ENCODE data around the gene FBXL13. TPM values are rescaled to one million over a fixed set of nuclear protein-coding genes. Genes with fewer than 3 reads are reported as not detected.
A peak's percentile ranks its signal among the peaks of the same experiment; 100 is the strongest.

The FBXL13 gene
- total and polyA plus RNA-seq, 4 donors, result 2.2 to 8.9 (median 5.0) TPM

DNA sequence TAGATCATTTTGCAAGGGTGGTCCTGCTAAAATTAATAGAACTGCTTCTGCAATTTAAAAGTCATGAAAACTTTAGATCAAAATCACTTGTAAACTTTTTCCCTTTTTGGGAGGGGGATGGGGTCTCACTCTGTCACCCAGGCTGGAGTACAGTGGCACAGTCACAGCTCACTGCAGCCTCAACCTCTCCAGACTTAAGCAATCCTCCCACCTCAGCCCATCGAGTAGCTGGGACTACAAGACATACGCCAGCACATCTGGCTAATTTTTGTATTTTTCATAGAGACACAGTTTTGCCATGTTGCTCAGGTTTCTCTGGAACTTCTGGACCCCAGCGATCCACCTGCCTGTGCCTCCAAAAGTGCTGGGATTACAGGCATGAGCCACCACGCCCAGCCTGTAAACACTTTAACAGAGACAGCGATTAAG, 82.1 kb downstream of the FBXL13 start:
- WGBS (ENCODE audit: insufficient coverage), result 90% methylated on average over 2 of the region's 5 CpGs
- no peak overlapping the region for H3K27ac ChIP-seq (ENCODE audit: low read depth, low read length)
- no peak overlapping the region for H3K4me3 ChIP-seq (ENCODE audit: low read depth, low read length)
- H3K9me3 ChIP-seq (ENCODE audit: control insufficient read depth, insufficient read depth, low read length), result no peaks in the 10 kb centered on the region
- no peaks in the 10 kb centered on the region for H3K4me1 ChIP-seq (ENCODE audit: control insufficient read depth, insufficient read depth, low read length)
- no peaks in the 10 kb centered on the region for H3K27me3 ChIP-seq (ENCODE audit: control insufficient read depth, insufficient read depth, low read length)
- no peak for DNase-seq (ENCODE audit: low read depth in 4 of 6, low spot score in 6 of 6)
- H3K36me3 ChIP-seq (ENCODE audit: control insufficient read depth, insufficient read depth, low read length), result no peaks in the 10 kb centered on the region

DNA sequence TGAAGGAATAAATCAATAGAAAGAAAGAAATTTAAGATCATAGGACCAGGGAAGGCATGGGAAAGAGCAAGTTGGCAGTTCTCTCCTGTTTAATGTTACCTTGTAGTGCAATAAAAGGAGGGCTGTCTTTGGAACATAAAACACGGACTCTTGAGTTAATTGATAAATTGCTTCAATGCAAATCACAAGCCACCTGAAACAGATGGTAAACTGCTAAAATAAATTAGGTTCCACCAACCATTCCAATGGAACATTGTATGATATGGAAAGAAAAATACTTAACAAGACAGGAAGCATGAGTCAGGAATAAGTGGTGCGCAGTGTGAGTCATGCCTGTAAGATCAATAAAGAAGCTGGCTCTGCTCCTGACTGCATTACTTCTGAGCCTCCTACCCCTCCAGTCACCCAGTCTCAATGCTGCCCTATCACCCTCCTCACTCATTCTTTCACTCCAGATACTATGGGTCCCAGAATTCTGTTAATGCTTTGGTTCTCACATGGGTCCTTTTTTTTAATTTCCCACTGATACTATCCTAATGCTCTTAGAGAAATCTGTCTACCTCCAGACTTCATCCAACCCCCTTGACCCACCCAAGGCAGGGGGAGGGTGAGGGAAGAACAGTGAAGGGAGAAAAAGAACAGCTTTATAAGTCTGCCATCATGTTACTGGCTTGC, 82.9 kb downstream of the FBXL13 start:
- DNase-seq (ENCODE audit: low read depth in 4 of 6, low spot score in 6 of 6), result peak in 2 of 6 donors; percentile 25 to 49
- WGBS (ENCODE audit: insufficient coverage), result 100% methylated on average over 1 of the region's 2 CpGs
- no peaks in the 10 kb centered on the region for H3K4me1 ChIP-seq (ENCODE audit: control insufficient read depth, insufficient read depth, low read length)

DNA sequence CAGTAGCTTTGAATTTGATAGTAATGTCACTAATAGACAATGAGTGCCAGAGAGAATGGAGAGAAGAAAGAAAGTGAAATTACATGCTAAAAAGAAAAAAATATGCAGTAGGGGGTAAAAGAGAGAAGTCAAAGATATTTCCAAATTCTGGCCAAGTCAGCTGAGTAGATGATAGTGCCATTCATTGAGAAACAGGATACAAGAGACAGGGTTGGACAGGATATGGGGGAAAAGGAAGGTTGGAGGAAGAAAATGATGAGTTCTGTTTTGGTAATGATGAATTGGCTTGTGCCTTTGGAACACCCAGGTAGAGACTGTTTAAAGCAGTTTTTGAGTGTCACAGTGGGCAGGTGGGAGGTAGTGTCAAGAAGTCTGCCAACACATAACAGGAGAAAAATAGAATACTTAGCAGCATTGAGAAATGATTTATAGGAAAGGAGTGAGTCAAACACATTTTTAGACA, 83.5 kb downstream of the FBXL13 start:
- DNase-seq (ENCODE audit: low read depth in 4 of 6, low spot score in 6 of 6), result no peak
- Histone ChIP-seq H3K4me3 (ENCODE audit: low read depth, low read length) (no peak overlapping the region), H3K4me1 (ENCODE audit: control insufficient read depth, insufficient read depth, low read length) (no peaks in the 10 kb centered on the region), H3K27me3 (ENCODE audit: control insufficient read depth, insufficient read depth, low read length) (no peaks in the 10 kb centered on the region), H3K9me3 (ENCODE audit: control insufficient read depth, insufficient read depth, low read length) (no peaks in the 10 kb centered on the region), H3K27ac (ENCODE audit: low read depth, low read length) (no peak overlapping the region), H3K36me3 (ENCODE audit: control insufficient read depth, insufficient read depth, low read length) (no peaks in the 10 kb centered on the region)

More for the DNA sequence above, 82.9 kb downstream of the FBXL13 start:
- H3K27ac ChIP-seq (ENCODE audit: low read depth, low read length), result no peak overlapping the region
- no peaks in the 10 kb centered on the region for H3K9me3 ChIP-seq (ENCODE audit: control insufficient read depth, insufficient read depth, low read length)
- H3K4me3 ChIP-seq (ENCODE audit: low read depth, low read length), result no peak overlapping the region
- no peaks in the 10 kb centered on the region for H3K27me3 ChIP-seq (ENCODE audit: control insufficient read depth, insufficient read depth, low read length)
- H3K36me3 ChIP-seq (ENCODE audit: control insufficient read depth, insufficient read depth, low read length), result no peaks in the 10 kb centered on the region

DNA sequence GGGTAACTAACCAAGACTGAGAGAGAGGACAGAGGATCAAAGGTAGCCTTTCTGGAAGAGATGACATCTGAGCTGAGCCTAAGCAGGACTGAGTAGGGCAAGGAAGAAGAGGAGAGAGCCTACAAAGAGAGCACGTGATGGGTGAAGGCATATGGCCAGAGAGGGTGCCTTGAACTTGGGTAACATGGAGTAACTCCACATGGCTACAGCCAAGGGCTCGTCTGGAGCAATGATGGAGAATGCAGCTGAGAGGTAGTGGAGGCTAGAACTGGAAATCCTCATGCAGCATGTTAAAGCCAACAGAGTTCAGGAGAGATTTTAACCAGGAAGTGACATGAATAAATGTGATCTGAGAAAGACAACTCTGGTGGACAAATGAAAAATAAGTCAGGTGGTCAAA, 84.0 kb downstream of the FBXL13 start:
- 83% methylated on average over 2 of the region's 2 CpGs for WGBS (ENCODE audit: insufficient coverage)
- no peaks in the 10 kb centered on the region for H3K27me3 ChIP-seq (ENCODE audit: control insufficient read depth, insufficient read depth, low read length)
- DNase-seq (ENCODE audit: low read depth in 4 of 6, low spot score in 6 of 6), result no peak
- H3K9me3 ChIP-seq (ENCODE audit: control insufficient read depth, insufficient read depth, low read length), result no peaks in the 10 kb centered on the region
- no peaks in the 10 kb centered on the region for H3K36me3 ChIP-seq (ENCODE audit: control insufficient read depth, insufficient read depth, low read length)
- no peak overlapping the region for H3K4me3 ChIP-seq (ENCODE audit: low read depth, low read length)
- H3K4me1 ChIP-seq (ENCODE audit: control insufficient read depth, insufficient read depth, low read length), result no peaks in the 10 kb centered on the region
- H3K27ac ChIP-seq (ENCODE audit: low read depth, low read length), result no peak overlapping the region

DNA sequence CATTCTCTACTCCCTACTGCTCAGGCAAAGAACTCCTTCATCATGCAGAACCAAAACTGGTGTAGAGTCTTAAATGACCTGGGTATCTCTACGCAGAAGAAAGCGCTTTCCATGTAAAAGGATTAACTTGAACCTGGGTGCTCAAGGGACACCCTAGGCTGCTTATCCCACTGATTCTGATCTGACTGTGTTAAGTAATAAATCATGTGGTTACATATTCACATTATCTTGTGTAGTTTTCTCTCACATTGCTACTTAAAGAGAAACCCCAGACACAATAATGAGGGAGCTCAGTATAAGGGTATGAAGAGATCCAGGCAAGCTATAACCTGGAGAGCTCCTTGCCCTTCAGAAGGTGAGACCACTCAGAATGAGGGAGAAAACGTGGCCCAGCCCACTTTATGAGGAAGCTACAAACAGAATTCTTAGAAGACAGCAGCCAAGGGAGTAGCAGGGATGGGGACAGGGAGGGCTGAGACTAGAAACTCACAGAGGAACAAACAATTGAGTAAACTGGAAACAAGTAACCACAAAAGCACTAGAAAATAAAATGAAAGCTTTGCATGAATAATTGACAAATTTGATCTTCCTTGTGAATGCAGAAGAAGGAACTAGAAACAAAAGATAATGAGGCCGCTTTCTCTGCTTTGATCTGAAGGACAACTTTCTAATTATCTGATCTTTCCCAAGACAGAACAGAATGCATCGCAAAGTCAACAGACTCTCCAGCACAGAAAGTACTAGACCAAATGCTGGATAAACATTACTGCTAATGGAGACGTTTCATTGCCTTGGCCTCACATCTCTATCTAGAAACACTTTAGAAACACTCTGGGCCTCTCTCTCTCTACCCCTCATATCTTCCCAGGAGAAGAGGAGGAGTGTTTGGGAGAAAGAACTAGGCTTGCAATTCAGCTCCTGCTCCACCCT, 85.7 kb downstream of the FBXL13 start:
- no peak for DNase-seq (ENCODE audit: low read depth in 4 of 6, low spot score in 6 of 6)
- Histone ChIP-seq H3K4me1 (ENCODE audit: control insufficient read depth, insufficient read depth, low read length) (no peaks in the 10 kb centered on the region), H3K4me3 (ENCODE audit: low read depth, low read length) (no peak overlapping the region), H3K36me3 (ENCODE audit: control insufficient read depth, insufficient read depth, low read length) (no peaks in the 10 kb centered on the region), H3K27me3 (ENCODE audit: control insufficient read depth, insufficient read depth, low read length) (no peaks in the 10 kb centered on the region), H3K27ac (ENCODE audit: low read depth, low read length) (no peak overlapping the region), H3K9me3 (ENCODE audit: control insufficient read depth, insufficient read depth, low read length) (no peaks in the 10 kb centered on the region)
- WGBS (ENCODE audit: insufficient coverage), result 76% methylated on average over 2 of the region's 6 CpGs

DNA sequence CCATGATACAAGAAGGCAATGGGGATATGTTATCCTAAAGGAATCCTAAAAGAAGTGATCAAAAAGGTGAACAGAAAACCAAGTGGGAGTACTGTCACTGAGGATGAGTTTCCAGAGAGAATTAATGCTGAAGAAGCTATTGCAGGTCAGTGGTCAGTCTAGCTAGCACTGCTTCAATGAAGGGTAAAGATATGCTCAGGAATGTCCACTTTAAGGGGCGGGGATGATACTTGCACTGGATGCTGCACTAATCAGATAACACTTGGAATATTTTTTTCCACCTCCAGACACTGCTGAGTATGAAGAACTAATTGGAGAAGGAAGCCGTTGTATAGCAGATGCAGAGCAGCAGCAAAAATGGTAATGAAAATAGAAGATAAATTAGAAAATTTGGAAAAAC, 86.5 kb downstream of the FBXL13 start:
- no CpG with 5 or more reads among the region's 2 CpGs for WGBS (ENCODE audit: insufficient coverage)

DNA sequence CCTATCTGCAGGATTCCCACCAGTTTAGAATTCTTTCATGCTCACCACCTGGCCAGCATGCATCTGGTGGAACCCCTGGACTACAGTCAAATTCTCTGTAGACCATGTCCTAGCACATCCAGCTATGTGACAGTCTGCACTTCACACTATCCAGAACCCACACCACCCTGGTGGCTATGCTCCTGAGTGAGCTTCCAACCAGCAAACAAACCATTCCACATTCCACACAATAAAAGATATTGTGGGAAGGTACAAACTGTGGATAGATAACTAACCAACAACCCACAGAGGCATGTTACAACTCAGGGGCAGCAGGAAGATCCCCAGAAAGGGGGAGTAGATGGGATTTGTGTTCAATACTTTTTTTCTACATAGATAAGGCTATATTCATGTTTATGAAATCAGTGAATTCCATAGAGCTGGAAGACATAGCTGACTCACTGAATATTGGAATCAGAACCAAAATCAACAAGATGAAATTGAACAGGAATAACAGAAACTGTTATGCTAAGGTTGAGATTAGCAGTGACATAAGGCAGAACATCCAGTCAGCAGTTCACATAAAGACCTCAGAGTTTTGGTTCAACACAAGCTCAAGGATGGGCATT, 89.3 kb downstream of the FBXL13 start:
- DNase-seq (ENCODE audit: low read depth in 4 of 6, low spot score in 6 of 6), result no peak
- Histone ChIP-seq H3K36me3 (ENCODE audit: control insufficient read depth, insufficient read depth, low read length) (no peaks in the 10 kb centered on the region), H3K27me3 (ENCODE audit: control insufficient read depth, insufficient read depth, low read length) (no peaks in the 10 kb centered on the region), H3K27ac (ENCODE audit: low read depth, low read length) (no peak overlapping the region), H3K4me1 (ENCODE audit: control insufficient read depth, insufficient read depth, low read length) (no peaks in the 10 kb centered on the region), H3K4me3 (ENCODE audit: low read depth, low read length) (no peak overlapping the region), H3K9me3 (ENCODE audit: control insufficient read depth, insufficient read depth, low read length) (no peaks in the 10 kb centered on the region)

More for the DNA sequence above, 86.5 kb downstream of the FBXL13 start:
- no peaks in the 10 kb centered on the region for H3K27me3 ChIP-seq (ENCODE audit: control insufficient read depth, insufficient read depth, low read length)
- no peaks in the 10 kb centered on the region for H3K4me1 ChIP-seq (ENCODE audit: control insufficient read depth, insufficient read depth, low read length)
- no peak overlapping the region for H3K27ac ChIP-seq (ENCODE audit: low read depth, low read length)
- H3K4me3 ChIP-seq (ENCODE audit: low read depth, low read length), result no peak overlapping the region
- H3K9me3 ChIP-seq (ENCODE audit: control insufficient read depth, insufficient read depth, low read length), result no peaks in the 10 kb centered on the region
- DNase-seq (ENCODE audit: low read depth in 4 of 6, low spot score in 6 of 6), result no peak
- H3K36me3 ChIP-seq (ENCODE audit: control insufficient read depth, insufficient read depth, low read length), result no peaks in the 10 kb centered on the region

DNA sequence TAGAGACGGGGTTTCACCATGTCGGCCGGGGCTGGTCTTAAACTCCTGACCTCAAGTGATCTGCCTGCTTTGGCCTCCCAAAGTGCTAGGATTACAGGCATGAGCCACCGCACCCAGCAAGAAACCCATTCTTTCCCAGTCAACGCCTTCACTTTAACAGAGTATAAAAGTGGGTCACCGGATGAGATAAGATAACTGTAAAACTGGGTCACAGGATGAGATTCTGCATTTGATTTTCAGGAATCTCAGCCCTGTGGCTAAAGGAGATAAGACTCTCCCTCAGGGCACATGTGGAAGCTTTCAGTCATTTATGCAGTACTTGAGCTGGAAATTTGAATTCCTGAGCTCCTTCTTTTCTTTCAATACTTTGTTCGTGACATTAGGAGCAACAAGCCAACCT, 91.0 kb downstream of the FBXL13 start:
- no CpG with 5 or more reads among the region's 7 CpGs for WGBS (ENCODE audit: insufficient coverage)
- Histone ChIP-seq H3K27me3 (ENCODE audit: control insufficient read depth, insufficient read depth, low read length) (no peaks in the 10 kb centered on the region), H3K27ac (ENCODE audit: low read depth, low read length) (no peak overlapping the region), H3K4me3 (ENCODE audit: low read depth, low read length) (no peak overlapping the region), H3K9me3 (ENCODE audit: control insufficient read depth, insufficient read depth, low read length) (no peaks in the 10 kb centered on the region), H3K36me3 (ENCODE audit: control insufficient read depth, insufficient read depth, low read length) (no peaks in the 10 kb centered on the region), H3K4me1 (ENCODE audit: control insufficient read depth, insufficient read depth, low read length) (no peaks in the 10 kb centered on the region)
- DNase-seq (ENCODE audit: low read depth in 4 of 6, low spot score in 6 of 6), result no peak

DNA sequence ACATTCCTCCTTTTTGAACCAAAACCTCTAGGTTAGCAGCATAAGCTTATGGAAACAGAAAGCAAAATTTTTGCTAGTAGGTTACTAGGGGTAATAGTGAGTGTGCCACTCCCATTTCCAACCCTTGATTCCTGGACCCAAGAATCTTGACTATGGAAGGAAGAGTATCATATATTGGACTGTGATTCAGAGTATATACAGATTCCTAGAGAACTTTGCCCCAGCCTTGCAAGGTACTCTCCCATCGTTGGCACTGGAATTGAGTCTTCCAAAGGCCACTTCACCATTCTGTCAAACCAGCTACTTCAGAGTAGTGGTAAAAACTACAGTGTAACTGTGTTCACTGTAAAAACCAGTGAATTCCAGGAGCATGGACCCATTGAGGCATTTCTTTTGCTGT, 92.4 kb downstream of the FBXL13 start:
- Histone ChIP-seq H3K27me3 (ENCODE audit: control insufficient read depth, insufficient read depth, low read length) (no peaks in the 10 kb centered on the region), H3K4me1 (ENCODE audit: control insufficient read depth, insufficient read depth, low read length) (no peaks in the 10 kb centered on the region), H3K4me3 (ENCODE audit: low read depth, low read length) (no peak overlapping the region), H3K27ac (ENCODE audit: low read depth, low read length) (no peak overlapping the region), H3K9me3 (ENCODE audit: control insufficient read depth, insufficient read depth, low read length) (no peaks in the 10 kb centered on the region), H3K36me3 (ENCODE audit: control insufficient read depth, insufficient read depth, low read length) (no peaks in the 10 kb centered on the region)
- no CpG with 5 or more reads among the region's 1 CpG for WGBS (ENCODE audit: insufficient coverage)
- DNase-seq (ENCODE audit: low read depth in 4 of 6, low spot score in 6 of 6), result no peak

Measured in spinal cord (tissue), 10 donors.